ENCODE measurements around the gene INVS.

Gene INVS

DNA sequence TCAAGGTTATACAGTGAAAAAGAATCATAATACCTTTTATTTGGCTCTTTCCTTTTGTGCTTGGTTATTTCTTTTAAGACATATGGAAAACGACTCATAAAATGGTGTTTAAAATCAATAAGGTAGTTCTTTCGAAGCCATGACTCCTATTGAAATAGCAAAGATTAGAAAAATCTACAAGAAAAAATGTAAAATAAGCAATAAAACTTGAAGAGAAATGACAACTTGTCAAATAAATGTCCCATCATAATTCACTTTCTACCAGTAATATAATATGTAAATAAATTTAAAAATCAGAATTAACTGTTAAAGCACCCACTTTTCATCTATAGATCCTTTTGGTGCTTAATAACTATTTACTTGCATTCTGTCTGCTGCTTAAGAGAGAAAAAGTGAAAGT, 241.2 kb downstream of the INVS start:
- DNase-seq (ENCODE audit: low read depth) = no peak

- no peak for DNase-seq (ENCODE audit: low read depth)
Observed at GRCh38 chr9:100341889-100342288, 242.8 kb downstream of the INVS start.

DNA sequence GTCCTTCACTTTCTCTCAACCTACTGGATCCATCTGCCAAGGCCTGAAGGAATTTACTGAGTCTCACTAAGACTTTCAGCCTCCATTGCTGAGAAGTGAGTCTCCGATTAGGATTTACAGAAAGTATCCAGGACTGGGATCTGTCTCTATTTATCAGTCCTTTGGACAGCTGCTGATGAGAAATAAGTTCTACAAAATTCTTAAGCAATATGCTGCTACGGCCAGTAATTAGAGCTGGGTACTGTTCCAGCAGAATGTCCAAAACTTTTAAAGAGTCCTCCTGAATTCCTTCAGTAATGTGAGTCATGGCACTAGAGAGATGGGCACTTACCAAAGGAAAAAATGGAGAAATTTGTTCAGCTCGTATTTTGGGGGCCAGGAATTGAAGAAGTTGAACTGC, 247.8 kb downstream of the INVS start:
- DNase-seq (ENCODE audit: low read depth) = peak; percentile 44

DNA sequence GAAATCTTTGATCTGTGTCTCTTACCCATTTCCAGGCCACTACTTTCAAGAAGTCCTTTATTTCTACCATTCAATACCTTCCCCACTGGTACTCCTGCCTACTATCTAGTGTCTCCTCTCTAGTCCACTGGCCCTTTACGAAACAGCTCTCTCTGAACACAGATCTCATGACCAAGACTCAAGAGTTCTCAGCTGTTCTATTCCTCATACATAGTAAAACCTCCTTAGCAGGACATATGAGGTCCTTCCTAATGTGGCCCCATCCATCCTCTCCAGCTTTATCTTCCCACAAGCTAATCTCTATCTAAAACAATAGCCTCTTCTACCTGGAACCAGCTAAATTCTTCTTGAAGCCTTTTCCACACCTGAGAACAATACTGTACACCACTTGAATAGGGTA, 251.1 kb downstream of the INVS start:
- DNase-seq (ENCODE audit: low read depth) = no peak

Measured in fibroblast of the conjunctiva (primary cell).